Fibroblast of the aortic adventitia (primary cell): ENCODE data around the gene SNX13. TPM values are rescaled to one million over a fixed set of nuclear protein-coding genes. Genes with fewer than 3 reads are reported as not detected.

Experiments
- DNase-seq: peaks from one replicate; pipeline ENCODE4 v3.0.0-alpha.2; 2010; ENCODE audit warnings: low read depth
- H3K4me3 ChIP-seq: 2 replicates; pipeline ENCODE4 v1.5.1; 2011; ENCODE audit warnings: low read depth, mild to moderate bottlenecking, control low read depth, low read length, moderate library complexity
- CTCF ChIP-seq: IDR thresholded peaks from 2 replicates; pipeline ENCODE4 v1.5.1; 2011; ENCODE audit warnings: mild to moderate bottlenecking, low read length, control low read depth, inconsistent platforms; ENCODE audit not compliant: insufficient read depth
- total RNA-seq: library from RNA; depleted of rRNA; stranded (reverse); fragments of >200 nt; gene quantifications from 2 replicates; pipeline ENCODE4 v1.2.3, GENCODE V29; 2012; ENCODE audit warnings: low replicate concordance

Gene SNX13
- total RNA-seq, 1 donor = 52.2 TPM

DNA sequence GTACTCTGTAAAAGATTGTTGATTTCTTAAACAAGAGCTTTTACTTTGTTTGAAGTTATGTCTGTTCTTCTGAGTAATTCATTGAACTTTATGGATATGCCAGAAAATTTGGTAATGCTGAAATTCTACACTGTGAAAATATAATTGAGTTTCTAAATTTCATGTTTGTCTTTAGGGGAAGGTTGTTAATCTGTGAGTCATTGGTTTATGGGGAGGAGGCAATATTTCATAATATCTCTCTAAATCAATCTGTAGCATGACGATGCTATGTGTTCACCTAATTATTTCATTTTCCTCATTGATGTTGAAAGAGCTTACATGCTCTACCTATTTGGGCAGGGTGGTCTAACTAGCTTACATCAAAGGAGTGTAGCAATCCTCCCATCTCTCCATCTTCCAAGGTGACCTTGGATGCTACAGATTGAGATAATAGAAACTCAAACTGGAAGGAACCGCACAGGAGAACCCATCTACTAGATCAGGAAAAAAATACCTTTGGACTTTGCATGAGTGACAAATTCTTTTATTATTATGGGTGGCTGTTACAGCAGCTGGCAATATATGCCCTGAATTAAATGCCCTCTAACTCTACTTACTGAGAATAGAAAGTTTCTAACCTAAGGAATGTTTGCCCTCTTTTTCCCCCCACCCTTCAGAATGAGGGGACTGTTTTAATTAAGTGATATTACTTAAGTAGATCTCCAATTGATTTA, 8.4 kb upstream of the SNX13 start:
- DNase-seq = peak; percentile 20
- no peak overlapping the region for H3K4me3 ChIP-seq
- no peak for TF ChIP-seq CTCF

GRCh38 chr7:17947620-17948019, 7.3 kb upstream of the SNX13 start:
- DNase-seq = no peak
- no peak overlapping the region for H3K4me3 ChIP-seq
- no peak for TF ChIP-seq CTCF

- no peak for TF ChIP-seq CTCF
- H3K4me3 ChIP-seq = no peak overlapping the region
- no peak for DNase-seq
Measured at GRCh38 chr7:17946591-17946990, 6.3 kb upstream of the SNX13 start.

DNA sequence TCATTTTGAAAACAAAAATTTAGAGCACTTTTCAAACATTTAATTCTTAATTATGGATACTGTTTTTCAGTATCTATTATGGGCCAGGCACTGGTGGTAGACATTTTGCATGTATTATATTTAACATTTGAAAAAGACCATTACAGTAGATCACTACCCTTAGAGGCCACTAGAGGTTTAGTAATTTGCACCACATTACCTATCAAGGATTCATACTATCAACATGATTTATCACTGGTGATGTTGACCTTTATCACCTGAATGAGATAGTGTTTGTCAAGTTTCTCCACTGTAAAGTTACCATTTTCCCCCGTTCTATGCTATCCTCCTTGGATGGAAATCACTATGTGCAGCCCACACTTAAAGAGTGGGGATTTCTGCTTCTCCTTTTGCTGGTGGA, 4.4 kb upstream of the SNX13 start:
- DNase-seq = no peak
- no peak overlapping the region for H3K4me3 ChIP-seq
- peak; percentile 28 for TF ChIP-seq CTCF

GRCh38 chr7:17943006-17943405, 2.7 kb upstream of the SNX13 start:
- no peak for TF ChIP-seq CTCF
- no peak for DNase-seq
- no peak overlapping the region for H3K4me3 ChIP-seq

GRCh38 chr7:17942231-17942630, 1.9 kb upstream of the SNX13 start:
- H3K4me3 ChIP-seq = no peak overlapping the region
- DNase-seq = no peak
- no peak for TF ChIP-seq CTCF

DNA sequence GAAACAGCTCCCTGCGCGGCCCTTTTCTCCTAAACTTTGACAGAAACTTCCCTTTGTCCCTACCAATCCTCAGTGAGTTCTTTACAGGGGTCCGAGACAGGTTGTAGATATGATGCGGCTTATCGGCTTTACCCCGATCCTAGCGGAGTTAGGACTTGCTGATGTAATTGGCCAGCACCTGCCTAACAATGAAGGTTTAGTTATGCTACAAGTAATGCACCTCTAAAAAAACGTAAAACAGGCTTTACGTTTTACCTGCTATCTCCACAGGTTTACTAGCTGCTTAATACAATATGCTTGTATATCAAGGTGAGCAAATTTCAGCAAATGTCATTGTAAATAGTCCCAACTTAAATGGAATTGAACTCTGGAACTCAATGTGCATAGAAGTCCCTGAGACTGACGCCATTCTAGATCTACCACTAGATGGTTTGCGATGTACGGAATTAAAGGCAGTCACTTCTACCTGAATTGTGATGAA, 697 bp upstream of the SNX13 start:
- TF ChIP-seq CTCF = peak; percentile 25
- peak; percentile 15 for DNase-seq
- peak overlapping the region; percentile 98 for H3K4me3 ChIP-seq
